GM10248 (cell line): ENCODE measurements around the gene MAD2L1BP.

Experiments
- CTCF ChIA-PET: fragments of 300-600 bp; sonication (Branson Sonifier 250); formaldehyde crosslinking; extraction: SDS; loops from one replicate; lab custom pipeline; 2021; ENCODE audit warnings: antibody characterized with exemption; lab: Yijun Ruan, JAX
- POLR2A ChIA-PET: fragments of 350-650 bp; sonication (Branson Sonifier 250); formaldehyde crosslinking; extraction: SDS; loops from one replicate; lab custom pipeline; 2020; ENCODE audit warnings: antibody characterized with exemption; lab: Yijun Ruan, JAX
- DNase-seq: peaks from one replicate; pipeline ENCODE4 v3.0.0; 2012; ENCODE audit errors: extremely low spot score
- TF ChIP-seq, protein P1 (sequence below): IDR thresholded peaks from 2 replicates; pipeline ENCODE4 v1.5.1; 2012; ENCODE audit warnings: mild to moderate bottlenecking, low read depth; ENCODE audit errors: extremely low read depth, missing control alignments, control extremely low read depth

The MAD2L1BP gene

DNA sequence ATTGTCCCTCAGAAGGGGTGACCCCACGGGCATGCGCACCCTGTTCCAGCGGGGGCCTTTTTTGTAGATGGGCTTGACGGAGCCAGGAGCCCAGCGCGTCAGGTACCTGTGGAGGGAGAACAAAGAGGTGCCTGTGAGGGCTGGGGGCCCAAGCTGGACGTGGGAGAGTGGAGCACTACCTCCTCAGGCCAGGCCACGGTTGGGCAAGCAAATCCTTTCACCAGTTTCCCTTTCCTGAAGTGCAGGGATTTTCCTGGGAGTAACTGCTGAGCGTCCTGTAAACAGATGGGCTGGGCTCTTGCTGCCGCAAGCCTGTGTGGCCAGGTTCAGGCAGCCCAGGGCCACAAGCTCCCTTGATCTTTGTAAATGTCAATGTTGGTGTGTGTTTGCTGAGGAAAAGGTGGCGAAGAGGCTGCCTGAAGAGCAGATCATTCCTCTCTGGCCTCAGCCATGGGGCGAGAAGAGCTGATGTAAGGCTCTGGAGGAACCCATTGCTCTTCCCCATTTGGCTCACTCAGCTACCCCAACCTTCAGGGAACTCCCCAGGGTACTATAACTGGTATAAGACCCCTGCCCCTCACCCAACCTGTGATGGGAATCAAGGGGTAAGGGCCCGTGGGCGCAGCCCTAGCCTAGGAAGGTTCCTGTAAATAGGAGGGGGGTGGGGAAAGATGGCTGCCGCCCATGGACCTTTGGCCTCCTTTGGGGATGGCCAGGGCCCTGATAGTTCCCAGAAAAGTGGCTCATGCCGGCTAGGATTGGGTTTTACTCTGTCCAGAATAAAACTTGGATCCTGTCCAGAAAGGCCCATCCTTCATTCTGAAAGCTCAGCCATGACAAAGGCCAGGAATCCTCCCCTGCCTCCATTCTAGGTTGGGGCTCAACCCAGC is 36.4 kb downstream of the MAD2L1BP start:
- CTCF ChIA-PET = interaction anchor here (0.7 to 12.5 kb wide), 10 partner anchors 8 to 416 kb away, joined by 3 to 152 read pairs (median 6); partner anchors contain the start of genes MRPS18A and VEGFA
- TF ChIP-seq, protein P1, sequence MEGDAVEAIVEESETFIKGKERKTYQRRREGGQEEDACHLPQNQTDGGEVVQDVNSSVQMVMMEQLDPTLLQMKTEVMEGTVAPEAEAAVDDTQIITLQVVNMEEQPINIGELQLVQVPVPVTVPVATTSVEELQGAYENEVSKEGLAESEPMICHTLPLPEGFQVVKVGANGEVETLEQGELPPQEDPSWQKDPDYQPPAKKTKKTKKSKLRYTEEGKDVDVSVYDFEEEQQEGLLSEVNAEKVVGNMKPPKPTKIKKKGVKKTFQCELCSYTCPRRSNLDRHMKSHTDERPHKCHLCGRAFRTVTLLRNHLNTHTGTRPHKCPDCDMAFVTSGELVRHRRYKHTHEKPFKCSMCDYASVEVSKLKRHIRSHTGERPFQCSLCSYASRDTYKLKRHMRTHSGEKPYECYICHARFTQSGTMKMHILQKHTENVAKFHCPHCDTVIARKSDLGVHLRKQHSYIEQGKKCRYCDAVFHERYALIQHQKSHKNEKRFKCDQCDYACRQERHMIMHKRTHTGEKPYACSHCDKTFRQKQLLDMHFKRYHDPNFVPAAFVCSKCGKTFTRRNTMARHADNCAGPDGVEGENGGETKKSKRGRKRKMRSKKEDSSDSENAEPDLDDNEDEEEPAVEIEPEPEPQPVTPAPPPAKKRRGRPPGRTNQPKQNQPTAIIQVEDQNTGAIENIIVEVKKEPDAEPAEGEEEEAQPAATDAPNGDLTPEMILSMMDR = no peak
- POLR2A ChIA-PET = interaction anchor here (0.6 kb wide), 1 partner anchor 370 kb away, joined by 3 read pairs; no protein-coding TSS in a partner anchor
- no peak for DNase-seq

DNA sequence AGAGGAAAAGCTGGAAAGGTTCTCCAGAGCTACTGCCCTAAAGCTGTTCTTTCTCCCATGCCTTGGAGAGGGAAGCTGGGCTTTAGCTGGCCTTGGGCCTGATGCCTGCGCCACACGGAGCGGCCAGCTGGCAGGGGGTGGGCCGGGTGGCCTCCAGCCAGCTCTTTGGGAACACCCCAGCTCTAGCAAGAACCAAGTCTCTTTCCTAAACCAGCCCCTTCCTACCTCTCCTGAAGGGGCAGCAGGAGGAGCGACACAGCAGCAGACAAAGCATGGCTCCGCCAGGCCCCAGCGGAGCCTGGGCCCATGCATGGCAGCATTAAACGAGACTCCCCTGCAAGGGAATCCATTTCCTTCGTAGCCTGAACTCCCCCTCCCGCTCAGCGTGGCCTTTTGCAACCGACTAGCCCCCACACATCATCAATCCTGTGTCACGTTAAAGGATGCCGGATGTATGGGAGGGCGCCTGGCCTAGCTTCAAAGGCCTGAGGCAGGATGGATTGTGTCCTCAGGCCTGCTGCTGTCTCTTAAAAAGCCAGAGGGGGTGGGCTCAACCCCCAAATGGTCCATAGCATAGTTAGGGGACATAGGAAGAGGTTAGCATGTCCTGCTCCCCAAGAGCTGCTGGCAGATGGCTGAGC is 37.9 kb downstream of the MAD2L1BP start:
- POLR2A ChIA-PET = interaction anchor here (0.6 kb wide), 2 partner anchors 114 to 498 kb away, joined by 5 to 6 read pairs; no protein-coding TSS in a partner anchor
- CTCF ChIA-PET = interaction anchor here (1.1 to 12.5 kb wide), 5 partner anchors 9 to 414 kb away, joined by 5 to 152 read pairs (median 8); partner anchors contain the start of genes MRPS18A and VEGFA
- TF ChIP-seq, protein P1 = no peak
- no peak for DNase-seq

DNA sequence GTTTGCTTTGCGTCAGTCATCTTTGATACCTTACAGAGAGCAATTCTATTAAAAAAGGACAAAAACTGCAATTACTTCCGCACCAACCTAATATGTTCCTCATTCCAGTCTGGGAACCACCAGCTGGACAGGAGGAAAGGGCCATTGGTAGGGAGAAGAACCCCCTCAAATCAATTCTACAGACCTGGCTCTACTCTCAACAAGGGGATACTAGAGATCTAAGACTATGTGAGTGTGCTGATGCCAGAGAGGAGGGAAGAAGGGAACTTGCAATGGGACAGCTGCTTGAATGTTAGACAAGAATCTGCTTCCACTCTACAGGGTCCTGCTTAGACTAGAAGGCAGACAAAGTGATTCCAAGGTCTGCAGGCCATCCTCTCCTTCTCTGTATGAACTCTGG is 38.7 kb downstream of the MAD2L1BP start:
- DNase-seq = no peak
- TF ChIP-seq, protein P1 = no peak
- ChIA-PET POLR2A (interaction anchor here (0.6 kb wide), 1 partner anchor 113 kb away, joined by 6 read pairs; no protein-coding TSS in a partner anchor), CTCF (interaction anchor here (1.6 to 12.5 kb wide), 4 partner anchors 9 to 401 kb away, joined by 4 to 152 read pairs (median 46); partner anchors contain the start of genes MRPS18A and VEGFA)

DNA sequence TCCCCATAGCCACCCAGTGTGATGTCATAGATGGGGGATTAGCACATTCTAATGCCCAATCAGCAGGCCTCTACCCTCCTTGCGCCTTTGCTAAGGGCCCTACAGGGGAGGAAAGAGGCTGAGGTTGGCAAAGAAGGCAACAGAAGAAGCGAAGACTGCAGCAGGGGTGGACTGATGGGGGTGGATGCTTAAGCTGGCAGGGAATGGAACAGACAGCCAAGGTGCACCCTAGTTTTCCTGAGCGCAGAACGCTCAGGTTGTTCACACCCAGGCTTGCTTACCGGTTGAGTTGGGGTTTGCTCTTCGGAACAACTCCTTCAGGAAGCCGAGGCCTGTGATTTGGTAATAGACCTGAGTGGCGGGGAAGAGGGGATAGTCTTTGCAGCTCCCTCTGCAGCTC is 39.3 kb downstream of the MAD2L1BP start:
- DNase-seq = no peak
- TF ChIP-seq, protein P1 = no peak
- POLR2A ChIA-PET = no interaction called here
- CTCF ChIA-PET = interaction anchor here (1.2 to 12.5 kb wide), 4 partner anchors 8 to 400 kb away, joined by 4 to 152 read pairs (median 6); partner anchors contain the start of gene MRPS18A

DNA sequence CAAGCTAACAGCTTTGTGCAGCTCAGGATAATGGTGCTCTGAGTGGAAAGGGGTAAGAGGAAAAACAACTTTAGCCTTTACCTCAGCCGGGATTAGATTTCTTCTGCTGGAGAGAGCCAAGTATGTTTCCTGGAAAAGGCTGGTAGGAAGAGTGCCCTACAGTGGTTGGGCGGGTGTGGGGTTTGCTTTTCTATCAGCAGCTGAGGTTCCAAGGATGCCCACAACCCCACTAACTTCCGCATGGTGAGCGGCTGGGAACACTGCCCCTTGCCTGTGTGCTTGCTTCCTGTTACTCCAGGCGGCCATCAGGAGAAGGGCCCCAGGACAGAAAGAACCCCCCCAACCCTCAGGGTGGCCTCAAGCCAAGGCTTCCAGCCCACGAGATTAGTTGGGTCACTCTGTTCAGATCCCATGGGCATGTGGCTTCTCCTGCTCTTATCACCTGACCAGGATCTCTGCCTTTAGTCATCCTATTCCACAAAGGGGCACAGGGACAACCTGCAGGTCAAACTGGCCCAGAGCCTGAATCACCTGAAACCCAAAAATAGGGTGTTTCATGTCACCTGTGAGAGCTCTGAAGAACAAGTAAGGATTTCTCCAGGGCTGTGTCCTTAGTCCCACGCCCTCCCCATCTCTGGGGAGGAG is 41.4 kb downstream of the MAD2L1BP start:
- TF ChIP-seq, protein P1 = no peak
- DNase-seq = no peak
- POLR2A ChIA-PET = no interaction called here
- CTCF ChIA-PET = interaction anchor here (0.8 to 5.0 kb wide), 5 partner anchors 9 to 402 kb away, joined by 3 to 56 read pairs (median 4); no protein-coding TSS in a partner anchor

DNA sequence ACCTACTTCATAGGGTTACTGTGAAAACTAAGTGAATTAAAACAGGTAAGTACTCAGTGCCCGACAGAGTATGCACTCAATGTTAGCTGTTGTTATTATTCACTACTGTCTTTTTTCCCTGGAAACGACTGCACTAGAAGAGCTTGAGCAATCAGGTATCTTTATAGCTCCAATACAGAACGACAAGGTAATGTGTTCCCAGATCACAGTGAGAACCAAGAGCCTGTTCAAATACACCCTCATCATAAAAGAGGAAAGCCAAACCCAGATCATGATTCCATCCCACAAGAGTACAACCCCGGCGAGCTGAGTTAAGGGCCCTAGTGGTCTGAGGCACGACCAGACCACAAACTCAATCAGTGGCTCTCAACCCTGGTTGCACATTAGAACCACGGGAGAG is 42.1 kb downstream of the MAD2L1BP start:
- CTCF ChIA-PET = interaction anchor here (1.3 to 5.0 kb wide), 5 partner anchors 10 to 401 kb away, joined by 3 to 56 read pairs (median 4); no protein-coding TSS in a partner anchor
- POLR2A ChIA-PET = interaction anchor here (0.5 kb wide), 1 partner anchor 662 kb away, joined by 3 read pairs; no protein-coding TSS in a partner anchor
- TF ChIP-seq, protein P1 = no peak
- no peak for DNase-seq
